GM18502 (cell line): ENCODE data around the gene KRTAP5-7.

Source experiments
- ATAC-seq: cut with Tn5 transposase; IDR thresholded peaks from one replicate; pipeline ENCODE4 v1.9.1; 2021; ENCODE audit warnings: mild to moderate bottlenecking; ENCODE audit not compliant: unreplicated experiment, poor library complexity

Gene KRTAP5-7

DNA sequence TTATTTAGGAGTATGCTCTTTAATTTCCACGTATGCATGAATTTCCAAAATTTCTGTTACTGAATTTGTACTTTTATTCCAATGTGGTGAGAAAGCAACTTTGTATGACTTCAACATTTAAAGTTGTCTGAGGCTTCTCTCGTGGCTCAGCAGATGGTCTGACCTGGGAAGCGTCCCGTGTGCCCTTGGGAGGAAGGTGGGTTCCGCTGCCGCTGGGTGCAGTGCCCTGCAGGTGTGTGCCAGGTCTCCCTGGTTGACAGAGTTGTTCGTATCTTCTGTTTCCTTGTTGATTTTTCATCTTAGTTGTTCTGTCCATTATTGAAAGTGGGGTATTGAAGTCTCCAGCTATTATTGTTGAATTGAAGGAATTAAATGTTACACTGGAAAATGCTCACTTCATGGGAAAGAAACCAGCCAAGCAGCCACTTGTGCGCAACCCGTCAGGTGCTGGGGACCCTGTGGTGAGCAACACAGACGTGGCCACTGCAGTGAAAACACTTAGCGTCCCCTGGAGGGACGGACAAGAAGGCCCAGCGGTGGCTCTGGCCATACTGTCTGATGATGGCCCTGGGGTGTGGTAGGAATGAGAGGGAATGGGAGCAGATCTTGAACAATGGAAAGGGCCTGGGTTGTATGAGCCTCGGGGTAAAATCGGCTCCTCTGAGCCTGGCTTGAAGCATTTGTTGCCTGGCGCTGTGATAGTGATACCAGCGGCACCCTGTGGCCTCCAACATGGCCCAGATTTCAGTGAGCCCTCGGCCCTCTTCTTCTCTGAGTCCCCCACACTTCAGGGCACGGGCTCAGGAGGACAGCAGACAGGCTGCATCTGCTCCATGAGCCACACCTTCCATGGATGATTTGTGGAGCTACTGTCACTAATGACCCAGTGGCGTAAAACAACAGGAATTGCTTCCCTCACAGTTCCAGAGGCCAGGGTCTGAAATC, 31.5 kb upstream of the KRTAP5-7 start:
- no peak for ATAC-seq

DNA sequence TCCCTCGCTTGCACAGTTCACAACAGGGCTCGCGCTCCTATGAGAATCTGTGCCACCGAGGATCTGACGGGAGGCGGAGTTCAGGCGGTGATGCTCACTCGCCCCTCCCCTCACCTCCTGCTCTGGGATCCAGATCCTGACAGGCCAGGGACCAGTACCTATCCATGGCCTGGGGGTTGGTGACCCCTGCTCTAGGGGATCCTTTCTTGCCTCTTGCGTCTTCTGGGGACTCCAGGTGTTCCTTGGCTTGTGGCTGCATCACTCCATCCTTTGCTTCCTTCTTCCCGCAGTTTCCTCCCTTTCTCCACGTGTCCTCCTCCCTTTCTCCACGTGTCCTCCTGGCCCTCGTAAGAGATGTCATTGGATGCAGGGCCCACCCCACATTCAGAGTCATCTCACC, 30.6 kb upstream of the KRTAP5-7 start:
- ATAC-seq, result no peak

DNA sequence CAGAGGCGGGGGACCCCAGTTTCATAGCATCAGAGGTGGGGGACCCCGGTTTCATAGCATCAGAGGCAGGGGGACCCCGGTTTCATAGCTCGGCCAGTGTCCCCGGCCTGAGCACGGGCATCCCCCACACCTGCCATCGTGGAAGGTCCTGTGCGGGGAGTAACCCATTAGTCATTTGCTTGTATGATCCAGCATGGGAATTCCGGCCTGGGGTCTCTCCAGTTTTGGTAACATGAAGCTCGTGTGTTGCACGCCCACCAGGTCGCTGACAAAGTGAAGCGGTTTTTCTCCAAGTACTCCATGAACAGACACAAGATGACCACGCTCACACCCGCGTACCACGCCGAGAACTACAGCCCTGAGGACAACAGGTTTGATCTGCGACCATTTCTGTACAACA, 29.0 kb upstream of the KRTAP5-7 start:
- no peak for ATAC-seq

DNA sequence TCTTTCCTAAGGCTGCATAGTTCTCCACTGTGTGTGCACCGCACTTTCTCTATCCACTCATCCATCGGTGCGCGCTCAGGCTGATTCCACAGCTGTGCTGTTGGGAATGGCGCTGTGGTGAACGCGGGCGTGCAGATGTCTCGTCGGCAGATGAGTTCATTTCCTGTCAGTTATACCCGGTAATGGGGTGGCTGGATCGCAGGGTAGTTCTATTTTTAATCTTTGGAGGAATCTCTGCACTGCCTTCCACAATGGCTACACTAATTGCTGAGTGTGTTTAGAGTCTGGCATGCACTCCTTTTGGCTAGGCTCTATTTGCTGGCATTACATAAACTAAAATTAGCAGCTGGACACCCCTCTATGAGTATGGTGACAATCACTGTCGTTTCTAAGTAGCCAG, 27.9 kb upstream of the KRTAP5-7 start:
- ATAC-seq, result no peak

DNA sequence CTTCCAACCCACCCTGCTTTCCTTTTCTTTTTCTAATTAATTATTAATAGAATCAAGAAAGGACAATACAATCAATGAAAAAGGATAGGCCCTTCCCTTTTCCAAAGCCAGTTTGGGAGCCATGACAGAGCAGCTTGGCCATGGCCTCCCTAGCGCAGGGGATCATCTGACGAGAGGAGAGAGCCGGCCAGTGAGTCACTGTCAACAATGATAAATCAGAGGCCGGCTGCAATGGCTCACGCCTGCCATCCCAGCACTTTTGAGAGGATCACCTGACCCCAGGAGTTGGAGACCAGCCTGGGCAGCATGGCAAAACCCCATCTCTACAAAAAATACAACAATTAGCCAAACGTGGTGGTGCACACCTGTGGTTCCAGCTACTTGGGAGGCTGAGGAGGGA, 27.5 kb upstream of the KRTAP5-7 start:
- ATAC-seq, result no peak

DNA sequence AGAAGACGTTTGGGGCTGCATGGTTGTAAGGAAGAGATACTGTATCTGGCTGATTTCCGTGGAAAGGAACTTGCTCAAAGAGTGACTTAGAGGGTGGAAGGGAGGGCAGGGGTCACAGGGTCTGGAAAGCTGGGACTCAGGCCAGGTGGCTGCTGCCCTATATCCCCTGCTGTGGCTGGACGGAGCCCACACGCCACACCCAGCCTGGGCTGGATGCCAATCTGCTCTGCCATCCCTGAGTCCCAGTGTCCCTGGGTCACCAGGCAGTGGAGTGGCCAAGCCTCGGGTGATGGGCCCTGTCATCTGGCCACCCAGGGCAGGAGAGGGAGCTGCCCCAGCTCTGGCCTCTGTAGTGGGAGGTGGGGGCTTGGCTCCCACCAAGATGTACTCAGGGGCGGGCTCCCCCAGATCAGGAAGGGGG, 26.5 kb upstream of the KRTAP5-7 start:
- ATAC-seq, result no peak

DNA sequence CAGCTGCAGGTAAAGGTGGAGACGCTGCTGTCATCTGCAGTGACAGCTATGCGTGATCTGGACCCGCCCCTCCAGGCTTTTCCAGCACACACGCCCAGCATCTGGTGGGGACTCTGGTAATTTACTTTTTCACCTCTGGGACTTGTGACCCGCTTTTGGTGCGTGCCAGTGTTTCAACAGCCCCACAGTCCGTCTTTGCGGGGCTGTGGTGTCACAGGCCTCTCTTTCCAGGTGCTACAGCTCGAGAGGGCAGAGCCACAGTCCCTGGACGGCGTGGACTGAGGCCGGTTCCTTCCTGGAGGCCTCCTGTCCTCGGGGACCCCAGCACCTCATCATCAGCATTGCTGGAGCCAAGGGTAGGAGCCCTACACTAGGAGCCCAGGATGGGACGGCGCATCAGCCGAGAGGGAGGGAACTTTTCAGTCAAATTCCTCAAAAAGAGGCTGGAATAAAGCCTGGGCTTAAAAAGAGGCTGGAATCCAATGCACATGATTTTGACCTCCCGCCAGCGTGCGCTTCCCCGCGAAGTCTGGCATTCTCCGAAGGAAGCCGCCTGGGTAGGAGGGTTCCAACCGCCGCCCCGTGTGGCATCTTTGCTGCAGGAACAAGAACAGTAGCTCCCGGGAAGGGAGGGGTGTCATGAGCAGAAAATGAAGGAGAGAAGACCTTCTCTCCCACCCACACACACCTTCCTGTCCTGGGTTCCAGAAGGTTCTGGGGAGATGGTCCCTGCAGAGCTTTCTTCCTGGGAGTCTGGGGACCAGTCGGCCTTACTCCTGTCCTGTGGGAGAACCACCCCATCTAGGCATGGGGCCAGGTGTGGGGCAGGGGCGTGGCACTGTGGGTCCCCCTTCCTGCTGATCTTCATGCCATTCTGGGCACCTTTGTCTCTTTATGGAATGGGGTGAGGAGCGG, 25.7 kb upstream of the KRTAP5-7 start:
- ATAC-seq, result no peak

DNA sequence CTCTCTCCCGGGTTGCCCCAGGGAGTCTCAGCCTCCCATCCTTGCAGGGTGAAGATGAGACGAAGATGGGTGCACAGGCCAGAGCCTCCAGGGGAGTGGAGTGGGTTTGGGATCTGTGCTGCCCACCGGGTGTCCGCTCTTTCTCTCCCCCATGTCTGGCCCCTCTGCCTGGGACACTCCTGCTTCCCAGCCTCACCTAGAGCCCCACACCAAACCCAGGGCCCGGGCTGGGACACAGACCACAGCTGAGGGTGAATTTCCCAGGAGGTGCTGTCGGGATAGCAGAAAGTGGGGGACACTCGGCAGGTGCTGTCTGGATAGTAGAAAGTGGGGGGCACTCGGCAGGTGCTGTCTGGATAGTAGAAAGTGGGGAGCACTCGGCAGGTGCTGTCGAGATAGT, 25.0 kb upstream of the KRTAP5-7 start:
- no peak for ATAC-seq

DNA sequence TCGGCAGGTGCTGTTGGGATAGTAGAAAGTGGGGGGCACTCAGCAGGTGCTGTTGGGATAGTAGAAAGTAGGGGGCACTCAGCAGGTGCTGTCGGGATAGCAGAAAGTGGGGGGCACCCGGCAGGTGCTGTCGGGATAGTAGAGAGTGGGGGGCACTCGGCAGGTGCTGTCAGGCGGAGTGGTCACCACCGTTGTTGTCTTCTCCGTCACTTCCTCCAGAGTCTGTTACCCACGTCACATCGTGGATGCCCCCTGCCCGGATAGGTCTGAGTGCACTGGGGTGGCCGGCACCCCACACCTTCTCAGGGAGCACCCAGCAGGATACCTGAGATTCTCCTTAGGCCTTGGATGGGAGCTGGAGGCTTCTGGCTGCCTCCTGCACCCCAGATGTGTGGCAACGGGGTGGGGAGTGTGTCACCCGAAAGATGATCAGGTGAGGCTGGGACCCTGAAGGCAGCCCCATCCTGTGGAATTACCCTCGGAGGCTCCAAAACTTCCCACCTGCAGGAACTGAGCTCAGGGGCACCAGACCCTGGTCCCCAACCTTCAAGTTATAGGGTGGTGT, 24.1 kb upstream of the KRTAP5-7 start:
- no peak for ATAC-seq

DNA sequence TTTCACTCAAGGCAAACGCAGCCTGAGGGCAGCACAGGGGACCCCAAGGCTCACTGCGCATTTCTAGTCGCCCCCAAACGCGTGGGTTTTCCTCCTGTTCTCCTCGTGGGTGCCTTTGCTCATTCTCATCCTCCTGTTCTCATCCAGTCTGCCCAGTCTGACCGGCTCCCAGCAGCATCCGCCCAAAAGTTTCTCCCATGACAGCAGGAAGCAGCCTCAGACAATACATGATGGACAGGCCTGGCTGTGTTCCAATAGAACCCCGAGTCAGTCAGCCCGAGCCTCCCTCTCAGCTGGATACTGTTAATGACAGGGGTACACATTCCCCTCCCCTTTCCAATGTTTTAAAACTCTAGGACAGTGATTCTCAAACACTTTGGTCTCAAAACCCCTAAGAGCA, 22.5 kb upstream of the KRTAP5-7 start:
- no peak for ATAC-seq

DNA sequence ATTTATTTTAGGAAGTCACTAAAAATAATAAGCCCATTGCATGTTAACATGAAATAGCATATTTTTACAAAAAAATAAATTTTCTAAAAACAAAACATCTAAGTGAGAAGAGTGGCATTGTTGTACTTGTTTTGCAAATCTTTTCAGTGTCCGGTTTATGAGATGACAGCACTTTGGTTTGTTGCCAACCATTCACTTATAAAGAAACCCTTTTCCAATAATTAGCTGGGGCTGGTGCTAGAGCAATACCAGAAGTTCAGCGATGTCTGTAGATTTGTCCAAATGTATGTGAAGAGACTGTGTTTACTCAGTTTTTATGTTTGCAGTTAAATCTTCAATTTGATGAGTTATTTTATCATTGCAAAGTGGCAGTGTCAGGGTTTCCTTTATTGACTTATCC, 22.1 kb upstream of the KRTAP5-7 start:
- no peak for ATAC-seq

DNA sequence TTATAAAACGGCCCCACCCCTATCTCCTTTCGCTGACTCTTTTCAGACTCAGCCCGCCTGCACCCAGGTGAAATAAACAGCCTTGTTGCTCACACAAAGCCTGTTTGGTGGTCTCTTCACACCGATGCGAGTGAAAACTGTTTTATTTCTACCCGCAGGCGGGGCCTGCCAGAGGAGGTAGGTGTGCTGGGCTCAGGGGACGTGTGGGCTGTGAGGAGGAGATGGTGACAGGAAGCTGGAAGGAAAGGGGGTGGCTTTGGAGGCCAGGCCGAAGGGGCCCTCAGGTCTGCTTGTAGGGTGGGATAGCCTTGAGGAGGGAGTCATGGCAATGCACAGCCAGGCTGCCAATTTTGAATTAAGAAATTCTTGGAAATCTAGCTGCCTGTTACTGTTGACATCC, 21.3 kb upstream of the KRTAP5-7 start:
- ATAC-seq, result no peak

DNA sequence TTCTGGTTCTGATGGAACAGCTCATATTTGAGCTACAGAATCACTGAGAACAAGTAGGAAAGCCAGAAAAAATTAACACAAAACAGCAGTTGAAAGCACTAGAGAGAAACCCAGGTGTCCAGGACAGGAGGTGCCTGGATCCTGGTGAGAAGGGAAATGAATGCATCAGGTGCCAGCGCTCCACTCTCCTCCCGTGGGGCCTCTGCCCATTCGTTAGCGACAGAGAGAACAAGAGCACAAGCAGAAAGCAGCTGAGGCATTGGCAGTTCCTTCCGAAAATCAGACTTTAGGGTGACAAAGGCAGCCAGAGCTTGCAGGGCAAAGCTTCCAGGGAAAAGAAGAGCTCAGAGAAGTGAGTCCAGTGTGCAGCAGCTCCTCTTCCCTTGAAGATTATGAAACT, 20.0 kb upstream of the KRTAP5-7 start:
- no peak for ATAC-seq

DNA sequence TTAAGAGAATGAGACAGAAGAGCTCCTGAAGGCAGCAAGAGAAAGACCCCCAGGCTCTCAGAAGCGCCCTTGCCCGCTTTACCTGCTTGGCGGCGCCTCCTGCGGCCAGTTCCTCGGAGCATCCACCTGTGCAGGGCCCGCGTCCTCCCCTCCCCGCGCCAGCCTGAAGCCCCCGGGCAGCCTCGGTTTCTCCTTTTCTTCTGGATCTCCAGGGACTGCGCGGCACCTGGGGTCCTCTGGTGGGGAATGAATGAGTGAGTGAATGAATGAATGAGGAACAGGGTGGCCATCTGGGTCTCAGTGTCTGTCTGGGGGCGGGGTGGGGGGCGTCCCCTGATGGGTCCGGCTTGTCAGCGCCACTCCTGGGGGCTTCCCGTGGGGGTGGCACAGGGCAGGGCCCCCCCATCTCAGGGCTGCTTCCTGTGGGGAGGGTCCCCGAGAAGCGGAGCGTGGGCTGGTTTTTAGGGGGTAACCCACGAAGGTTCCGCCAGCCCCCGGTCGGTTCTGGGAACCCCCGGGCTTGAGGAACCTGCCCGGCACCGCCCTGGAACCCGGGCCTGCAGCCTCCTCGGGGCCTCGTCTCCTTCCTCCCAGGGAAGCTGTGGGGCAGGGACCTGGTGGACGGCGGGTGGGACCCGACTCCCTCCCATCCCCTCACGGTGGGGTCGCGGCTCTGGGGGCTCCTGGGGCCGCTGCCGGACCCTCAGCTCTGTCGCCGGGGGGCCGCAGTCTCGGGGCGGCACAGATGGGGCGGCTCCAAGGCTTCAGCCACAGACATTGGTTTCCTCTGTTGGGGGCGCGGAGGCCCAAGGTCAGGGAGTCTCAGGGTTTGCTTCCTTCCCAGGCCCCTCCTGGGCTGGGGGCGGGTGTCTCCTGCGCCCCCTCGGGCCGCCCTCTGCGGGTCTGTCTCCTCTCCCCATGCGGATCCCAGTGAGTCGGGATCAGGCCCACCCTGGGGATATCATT, 8.3 kb upstream of the KRTAP5-7 start:
- ATAC-seq, result no peak

DNA sequence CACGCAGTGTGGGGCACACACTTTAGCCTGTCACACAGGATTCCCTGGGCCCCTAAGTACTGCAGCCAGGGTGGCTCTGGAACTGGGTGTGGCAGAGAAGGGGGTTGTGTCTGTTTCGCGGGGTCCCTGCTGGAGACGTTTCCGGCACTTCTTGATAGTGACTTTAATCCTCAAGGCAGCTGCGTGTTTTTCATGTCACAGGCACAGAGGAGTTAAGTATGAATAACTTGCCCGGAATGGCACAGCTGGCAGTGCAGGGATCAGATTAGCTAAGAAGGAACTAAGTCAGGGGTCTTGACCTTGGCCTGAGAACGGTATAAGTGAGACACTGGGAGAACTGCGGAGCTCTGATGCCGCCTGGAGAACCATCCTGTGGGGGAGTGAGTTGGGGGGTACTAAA, 7.5 kb upstream of the KRTAP5-7 start:
- ATAC-seq, result no peak

DNA sequence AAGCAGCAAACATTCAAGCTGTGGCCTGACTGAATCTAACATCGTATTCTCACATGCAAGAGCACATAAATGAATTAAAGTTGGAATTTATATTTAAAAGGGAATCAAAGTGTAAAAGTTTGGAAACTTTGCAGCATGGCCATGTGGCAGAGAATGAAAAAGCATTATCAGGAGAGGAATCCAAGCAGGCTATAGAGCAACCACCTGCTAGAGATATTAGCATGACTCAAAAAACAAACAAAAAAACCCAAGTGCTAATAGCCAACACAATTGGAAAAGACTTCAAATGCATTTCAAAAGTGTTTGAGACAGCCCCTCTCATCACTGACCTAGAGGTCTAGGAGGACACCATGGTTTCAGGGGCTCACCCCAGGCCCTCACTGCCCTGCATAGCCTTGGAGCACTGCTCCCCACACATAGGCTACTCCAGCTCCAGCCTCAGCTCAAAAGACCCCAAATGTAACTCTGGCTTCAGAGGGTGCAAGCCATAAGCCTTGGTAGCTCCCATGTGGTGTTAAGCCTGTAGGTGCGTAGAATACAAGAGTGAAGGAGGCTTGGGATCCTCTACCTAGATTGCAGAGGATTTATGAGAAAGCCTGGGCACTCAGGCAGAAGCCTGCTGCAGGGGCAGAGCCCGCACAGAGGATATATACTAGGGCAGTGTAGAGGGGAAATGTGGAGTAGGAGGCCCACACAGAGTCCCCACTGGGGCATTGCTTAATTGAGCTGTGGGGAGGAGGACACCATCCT, 1.7 kb upstream of the KRTAP5-7 start:
- ATAC-seq, result no peak

DNA sequence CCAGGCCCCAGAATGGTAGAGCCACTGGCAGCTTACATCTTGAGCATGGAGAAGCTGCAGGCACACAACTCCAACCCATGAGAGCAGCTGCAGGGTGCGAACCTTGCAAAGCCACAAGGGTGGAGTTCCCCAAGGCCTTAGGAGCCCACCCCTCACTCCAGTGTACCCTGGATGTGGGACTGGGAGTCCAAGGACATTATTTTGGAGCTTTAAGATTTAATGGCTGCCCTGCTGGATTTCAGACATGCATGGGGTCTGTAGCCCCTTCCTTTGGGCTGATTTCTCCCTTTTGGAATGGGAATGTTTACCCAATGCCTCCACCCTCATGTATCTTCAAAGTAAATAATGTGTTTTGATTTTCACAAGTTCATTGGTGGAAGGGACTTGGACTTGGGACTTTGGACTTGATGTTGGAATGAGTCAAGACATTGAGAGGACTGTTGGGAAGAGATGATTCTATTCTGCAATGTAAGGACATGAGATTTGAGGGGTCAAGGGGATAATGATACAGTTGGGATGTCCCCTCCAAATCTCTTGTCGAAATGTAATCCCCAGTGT, 1.1 kb upstream of the KRTAP5-7 start:
- ATAC-seq, result no peak

DNA sequence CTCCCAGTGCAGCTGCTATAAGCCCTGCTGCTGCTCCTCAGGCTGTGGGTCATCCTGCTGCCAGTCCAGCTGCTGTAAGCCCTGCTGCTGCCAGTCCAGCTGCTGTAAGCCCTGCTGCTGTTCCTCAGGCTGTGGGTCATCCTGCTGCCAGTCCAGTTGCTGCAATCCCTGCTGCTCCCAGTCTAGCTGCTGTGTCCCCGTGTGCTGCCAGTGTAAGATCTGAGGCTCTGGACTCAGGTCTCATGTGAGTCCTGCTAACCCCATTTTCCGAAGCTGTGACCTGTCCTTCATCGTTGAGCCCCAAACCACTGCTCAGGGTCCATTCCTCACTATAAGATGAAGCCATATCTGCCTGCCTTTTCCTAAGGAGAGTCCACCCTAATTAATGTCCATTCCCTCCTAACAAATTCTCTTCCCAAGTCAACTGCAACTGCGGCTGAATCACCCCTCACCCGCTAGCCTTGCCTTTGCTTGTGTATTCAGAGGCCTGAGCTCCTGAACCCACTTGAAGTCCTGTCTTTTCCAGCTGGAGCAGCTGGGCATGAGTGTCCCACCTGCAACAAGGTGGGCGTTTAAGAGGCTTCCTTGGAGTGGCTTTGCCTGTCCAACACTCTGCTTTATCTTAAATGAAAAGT, 626 bp downstream of the KRTAP5-7 start:
- no peak for ATAC-seq
